ENCODE results near the gene VPS13A.

DNA sequence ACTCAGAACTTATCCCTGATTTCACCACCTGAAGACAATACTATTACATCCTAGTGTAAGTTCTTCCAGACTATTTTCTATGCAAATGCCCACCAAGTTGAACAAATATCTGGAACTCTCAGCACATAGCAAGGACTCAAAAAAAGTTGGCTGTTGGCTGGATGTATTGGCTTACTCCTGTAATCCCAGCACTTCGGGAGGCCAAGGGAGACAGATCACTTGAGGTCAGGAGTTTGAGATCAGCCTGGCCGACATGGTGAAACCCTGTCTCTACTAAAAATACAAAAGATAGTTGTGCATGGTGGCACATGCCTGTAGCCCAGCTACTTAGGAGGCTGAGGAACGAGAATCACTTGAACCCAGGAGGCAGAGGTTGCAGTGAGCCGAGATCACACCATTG is 15.0 kb upstream of the VPS13A start:
- TF ChIP-seq YY1 (IDR thresholded peaks at IDR 0.05; ENCODE audit: insufficient read depth, insufficient read length) (no peak), ZNF274 (IDR thresholded peaks at IDR 0.05; ENCODE audit: low read depth, low read length) (no peak)

Data from NT2/D1 (cell line).